Left ventricle myocardium inferior (tissue), 1 donor: ENCODE data around the gene SLC2A4RG. TPM values are rescaled to one million over a fixed set of nuclear protein-coding genes. Genes with fewer than 3 reads are reported as not detected.

Source experiments
- DNase-seq: peaks from one replicate; pipeline ENCODE4 v3.0.0-alpha.2; 2020
- H3K27ac ChIP-seq: fragments of 200-600 bp; replicated peaks from 2 replicates; pipeline ENCODE4 v1.8.0; 2021
- H3K27me3 ChIP-seq: fragments of 200-600 bp; 2 replicates; pipeline ENCODE4 v1.8.0; 2021; ENCODE audit warnings: low read depth
- H3K36me3 ChIP-seq: fragments of 200-600 bp; 2 replicates; pipeline ENCODE4 v1.8.0; 2021
- H3K4me1 ChIP-seq: fragments of 200-600 bp; 2 replicates; pipeline ENCODE4 v1.8.0; 2021
- H3K4me3 ChIP-seq: fragments of 200-600 bp; 2 replicates; pipeline ENCODE4 v1.8.0; 2021; ENCODE audit warnings: mild to moderate bottlenecking, moderate library complexity
- H3K9me3 ChIP-seq: fragments of 200-600 bp; replicated peaks from 2 replicates; pipeline ENCODE4 v1.8.0; 2021
- CTCF ChIP-seq: fragments of 200-600 bp; IDR thresholded peaks from 2 replicates; pipeline ENCODE4 v1.8.0; 2021; ENCODE audit warnings: antibody characterized with exemption, mild to moderate bottlenecking, borderline replicate concordance
- intact Hi-C: fragments of 100-400 bp; cut with micrococcal nuclease; formaldehyde crosslinking; loops from one replicate; pipeline ENCODE4 v1.11.0; 2022
- total RNA-seq: library from RNA; stranded (reverse); fragmentation: NEBNext Ultra II Directional; extraction: Animal tissue kit (Norgen Biotek cat#: 25700); gene quantifications from one replicate; pipeline ENCODE4 v1.2.1, GENCODE V29; 2021
- donor health status: DM: no; HTN: yes; CAD: no; lungs with severe emphysema.

The SLC2A4RG gene
- total RNA-seq, 1 donor from 2014 or later: 79.2 TPM

- Histone ChIP-seq H3K27me3 (no peaks in the 10 kb centered on the region), H3K36me3 (peaks cover 39% of the 10 kb centered on the region), H3K27ac (no peak overlapping the region), H3K4me3 (no peak overlapping the region), H3K9me3 (no peaks in the 10 kb centered on the region), H3K4me1 (peaks cover 15% of the 10 kb centered on the region)
- no peak for TF ChIP-seq CTCF
- no peak for DNase-seq
- intact Hi-C loops: no loop called here
Measured at GRCh38 chr20:63751471-63752271, 12.1 kb downstream of the SLC2A4RG start.

- intact Hi-C loops: no loop called here
- Histone ChIP-seq H3K27ac (no peak overlapping the region), H3K4me3 (no peak overlapping the region), H3K27me3 (no peaks in the 10 kb centered on the region), H3K9me3 (no peaks in the 10 kb centered on the region), H3K4me1 (peaks cover 13% of the 10 kb centered on the region), H3K36me3 (peaks cover 35% of the 10 kb centered on the region)
- no peak for TF ChIP-seq CTCF
- DNase-seq: no peak
Measured at GRCh38 chr20:63752411-63753101, 13.0 kb downstream of the SLC2A4RG start.

GRCh38 chr20:63753381-63753780 lies 13.8 kb downstream of the SLC2A4RG start:
- intact Hi-C loops: no loop called here

GRCh38 chr20:63754008-63754407 lies 14.4 kb downstream of the SLC2A4RG start:
- intact Hi-C loops: no loop called here
- Histone ChIP-seq H3K4me3 (no peak overlapping the region), H3K27me3 (no peaks in the 10 kb centered on the region), H3K36me3 (peaks cover 35% of the 10 kb centered on the region), H3K9me3 (no peaks in the 10 kb centered on the region), H3K27ac (no peak overlapping the region), H3K4me1 (peaks cover 4% of the 10 kb centered on the region)
- no peak for DNase-seq
- TF ChIP-seq CTCF: no peak

More at GRCh38 chr20:63753381-63753780, 13.8 kb downstream of the SLC2A4RG start:
- TF ChIP-seq CTCF: no peak
- H3K27me3 ChIP-seq: no peaks in the 10 kb centered on the region
- no peak overlapping the region for H3K27ac ChIP-seq
- no peak overlapping the region for H3K4me3 ChIP-seq
- no peak for DNase-seq
- H3K36me3 ChIP-seq: peaks cover 35% of the 10 kb centered on the region
- peaks cover 5% of the 10 kb centered on the region for H3K4me1 ChIP-seq
- no peaks in the 10 kb centered on the region for H3K9me3 ChIP-seq

- H3K4me1 ChIP-seq: peaks cover 4% of the 10 kb centered on the region
- no peaks in the 10 kb centered on the region for H3K27me3 ChIP-seq
- no peak for DNase-seq
- intact Hi-C loops: no loop called here
- H3K27ac ChIP-seq: no peak overlapping the region
- TF ChIP-seq CTCF: no peak
- H3K9me3 ChIP-seq: no peaks in the 10 kb centered on the region
- H3K36me3 ChIP-seq: peaks cover 21% of the 10 kb centered on the region
- no peak overlapping the region for H3K4me3 ChIP-seq
Measured at GRCh38 chr20:63755933-63756647, 16.5 kb downstream of the SLC2A4RG start.
